Stimulated activated CD8-positive, alpha-beta memory T cell treated with anti-CD3 and anti-CD28 coated beads, Interleukin-2, amount 100 ng/mL, for 1 hour (primary cell): ENCODE measurements around the gene EHD2.
"Not testable (repeated sequence)": the region's sequence is repeated elsewhere in the genome, so short reads cannot be mapped to it uniquely, and the experiment has no call there.

Experiments
- DNase-seq, 2 donors: peaks; one replicate each; pipeline ENCODE4 v3.0.0-alpha.2; 2020; ENCODE audit warnings: low read depth in 2 of 2

EHD2 gene

GRCh38 chr19:47749326-47749725 lies 36.1 kb downstream of the EHD2 start:
- no peak for DNase-seq

DNA sequence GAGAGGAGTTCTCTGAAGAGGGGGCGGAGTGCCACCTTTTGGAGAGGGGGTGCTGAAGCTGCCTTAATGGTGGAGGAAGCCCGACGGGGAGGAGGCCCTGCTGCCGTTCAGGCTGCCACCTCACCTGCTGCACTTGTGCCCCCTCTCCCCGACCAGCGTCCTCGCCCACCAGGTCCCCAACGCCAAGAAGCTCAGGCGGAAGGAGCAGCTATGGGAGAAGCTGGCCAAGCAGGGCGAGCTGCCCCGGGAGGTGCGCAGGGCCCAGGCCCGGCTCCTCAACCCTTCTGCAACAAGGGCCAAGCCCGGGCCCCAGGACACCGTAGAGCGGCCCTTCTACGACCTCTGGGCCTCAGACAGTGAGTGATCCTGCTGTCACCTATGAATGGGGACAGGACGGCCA lies 37.5 kb downstream of the EHD2 start:
- DNase-seq = no peak

DNA sequence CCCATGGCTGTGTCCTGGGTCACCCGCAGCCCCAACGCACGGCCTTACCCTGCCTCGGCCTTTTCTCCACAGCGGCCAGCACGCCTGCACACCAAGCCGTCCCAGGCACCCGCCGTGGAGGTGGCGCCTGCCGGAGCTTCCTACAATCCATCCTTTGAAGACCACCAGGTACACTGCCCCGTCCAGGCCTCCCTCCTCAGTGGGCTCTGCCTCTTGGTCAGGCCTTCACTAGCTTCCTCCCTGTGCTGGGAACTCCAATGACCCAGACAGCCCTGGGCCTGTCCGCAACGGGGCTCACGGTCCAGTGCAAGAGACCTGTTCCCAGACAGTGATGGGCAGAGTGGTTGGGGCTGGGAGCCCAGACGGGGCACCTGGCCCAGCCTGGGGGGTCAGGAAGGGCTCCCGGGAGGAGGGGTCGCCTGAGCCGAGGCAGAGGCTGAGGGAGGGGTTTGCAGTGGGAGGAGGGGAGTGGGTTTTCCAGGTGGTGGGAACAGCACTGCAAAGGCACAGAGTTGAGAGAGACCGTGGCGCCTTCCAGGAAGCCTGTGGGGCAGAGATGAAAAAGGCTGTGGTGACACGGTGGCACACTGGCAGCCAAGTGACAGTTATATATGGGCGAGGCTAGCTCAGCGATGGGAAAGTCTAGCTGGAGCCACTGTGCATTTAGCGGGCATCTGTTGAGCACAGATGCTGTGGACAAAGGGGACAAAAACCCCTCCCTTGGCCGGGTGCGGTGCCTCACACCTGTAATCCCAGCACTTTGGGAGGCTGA lies 39.4 kb downstream of the EHD2 start:
- DNase-seq = no peak

DNA sequence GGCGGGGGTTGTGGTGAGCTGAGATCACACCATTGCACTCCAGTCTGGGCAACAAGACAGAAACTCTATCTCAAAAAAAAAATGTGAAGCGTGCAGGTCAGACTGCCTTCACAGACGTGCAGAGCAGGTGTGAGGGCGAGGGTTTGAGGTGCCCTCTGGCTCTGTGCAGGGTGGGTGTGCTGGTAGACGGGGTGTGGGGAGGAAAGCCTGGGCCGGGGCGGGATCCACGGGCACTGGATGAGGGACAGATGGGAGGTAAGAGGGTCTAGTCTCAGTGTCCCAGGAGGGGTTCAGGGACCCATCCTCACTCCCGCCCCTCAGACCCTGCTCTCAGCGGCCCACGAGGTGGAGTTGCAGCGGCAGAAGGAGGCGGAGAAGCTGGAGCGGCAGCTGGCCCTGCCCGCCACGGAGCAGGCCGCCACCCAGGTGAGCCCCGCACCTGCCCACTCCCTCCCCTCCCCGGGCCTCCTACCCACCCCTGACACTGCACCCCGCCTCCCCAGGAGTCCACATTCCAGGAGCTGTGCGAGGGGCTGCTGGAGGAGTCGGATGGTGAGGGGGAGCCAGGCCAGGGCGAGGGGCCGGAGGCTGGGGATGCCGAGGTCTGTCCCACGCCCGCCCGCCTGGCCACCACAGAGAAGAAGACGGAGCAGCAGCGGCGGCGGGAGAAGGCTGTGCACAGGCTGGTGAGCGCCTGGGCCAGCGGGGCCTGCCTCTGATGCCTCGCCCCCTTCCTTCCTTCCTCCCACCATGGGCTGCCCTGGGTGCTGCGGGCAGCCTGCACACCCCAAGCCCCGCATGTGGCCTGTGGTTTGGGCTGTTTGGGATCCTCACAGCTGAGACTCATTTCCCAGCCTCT lies 41.2 kb downstream of the EHD2 start:
- no peak for DNase-seq

DNA sequence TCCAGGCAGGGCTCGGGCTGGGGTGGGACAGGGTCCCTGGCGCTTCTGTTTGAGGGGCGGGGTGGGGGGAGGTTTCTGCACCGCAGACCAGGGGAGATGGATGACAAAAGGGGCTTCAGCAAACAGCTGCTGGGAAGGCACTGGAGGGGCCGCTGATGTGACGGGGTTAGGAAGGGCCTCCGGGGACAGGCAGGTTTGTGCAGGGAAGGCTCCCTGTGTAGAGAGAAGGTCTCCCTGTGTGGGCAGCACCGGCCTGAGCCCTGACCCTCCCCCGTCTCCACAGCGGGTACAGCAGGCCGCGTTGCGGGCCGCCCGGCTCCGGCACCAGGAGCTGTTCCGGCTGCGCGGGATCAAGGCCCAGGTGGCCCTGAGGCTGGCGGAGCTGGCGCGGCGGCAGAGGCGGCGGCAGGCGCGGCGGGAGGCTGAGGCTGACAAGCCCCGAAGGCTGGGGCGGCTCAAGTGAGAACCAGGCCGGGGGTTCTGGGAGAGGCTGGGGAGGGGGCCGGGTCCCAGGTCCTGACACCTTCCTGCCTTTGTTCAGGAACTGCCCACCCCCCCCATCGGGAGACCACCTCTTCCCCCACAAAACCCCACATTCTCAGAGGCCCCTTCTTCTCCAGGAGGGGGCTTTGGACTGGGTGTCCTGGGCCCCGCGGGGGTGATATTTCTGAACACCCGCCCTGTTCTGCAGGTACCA lies 42.0 kb downstream of the EHD2 start:
- no peak for DNase-seq

DNA sequence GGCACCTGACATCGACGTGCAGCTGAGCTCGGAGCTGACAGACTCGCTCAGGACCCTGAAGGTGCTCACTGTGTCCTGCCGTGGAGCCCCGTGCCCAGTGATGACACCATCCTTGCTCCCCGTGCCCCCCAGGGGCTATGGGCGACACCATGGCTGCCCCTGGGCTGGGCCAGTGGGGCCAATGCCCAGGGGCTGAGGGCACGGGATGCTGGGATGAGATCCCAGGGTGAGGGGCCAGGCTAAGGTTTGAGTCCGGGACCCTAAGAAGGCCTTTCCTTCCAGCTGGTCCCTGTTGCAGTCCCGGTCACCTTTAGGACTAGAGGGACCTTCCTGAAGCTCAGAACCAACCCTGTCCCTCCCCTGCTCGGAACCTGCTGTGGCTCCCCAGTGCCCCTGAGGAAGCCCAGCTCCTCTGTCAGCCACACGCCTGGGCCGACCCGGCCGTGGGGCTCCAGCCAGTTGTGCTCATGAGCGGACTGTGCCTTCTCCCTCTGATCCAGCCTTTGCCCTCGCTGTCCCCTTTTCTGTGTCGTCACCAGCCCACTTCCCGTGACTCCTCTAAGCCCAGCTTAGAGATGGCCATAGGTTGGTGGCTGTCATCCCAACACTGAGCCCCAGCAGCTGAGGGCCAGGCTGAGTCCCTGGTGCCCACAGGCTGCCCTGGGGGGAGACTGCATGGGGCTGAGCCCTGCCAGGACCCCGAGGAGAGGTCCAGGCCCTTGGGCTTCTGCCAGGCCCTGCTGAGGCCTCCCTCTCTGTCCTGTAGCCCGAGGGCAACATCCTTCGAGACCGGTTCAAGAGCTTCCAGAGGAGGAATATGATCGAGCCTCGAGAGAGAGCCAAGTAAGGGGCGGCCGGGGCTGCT lies 42.8 kb downstream of the EHD2 start:
- no peak for DNase-seq

- no peak for DNase-seq
Measured at GRCh38 chr19:47756627-47756929, 43.4 kb downstream of the EHD2 start.

- DNase-seq = no peak
Measured at GRCh38 chr19:47756953-47757608, 43.9 kb downstream of the EHD2 start.

GRCh38 chr19:47757617-47758442 lies 44.6 kb downstream of the EHD2 start:
- DNase-seq = no peak

- DNase-seq = no peak
Measured at GRCh38 chr19:47758443-47758804, 45.2 kb downstream of the EHD2 start.

DNA sequence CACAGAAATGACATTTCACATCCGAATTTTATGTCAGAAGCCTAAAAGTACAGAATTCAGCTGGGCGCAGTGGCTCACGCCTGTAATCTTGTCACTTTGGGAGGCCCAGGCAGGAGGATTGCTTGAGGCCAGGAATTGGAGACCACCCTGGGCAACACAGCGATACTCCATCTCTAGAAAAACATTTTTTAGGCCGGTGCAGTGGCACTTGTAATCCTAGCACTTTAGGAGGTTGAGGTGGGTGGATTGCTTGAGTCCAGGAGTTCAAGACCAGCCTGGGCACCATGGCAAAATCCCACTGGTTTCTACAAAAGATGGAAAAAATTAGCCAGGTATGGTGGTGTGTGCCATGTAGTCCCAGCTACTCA lies 47.4 kb downstream of the EHD2 start:
- DNase-seq = no peak

GRCh38 chr19:47761566-47761965 lies 48.3 kb downstream of the EHD2 start:
- DNase-seq = no peak

DNA sequence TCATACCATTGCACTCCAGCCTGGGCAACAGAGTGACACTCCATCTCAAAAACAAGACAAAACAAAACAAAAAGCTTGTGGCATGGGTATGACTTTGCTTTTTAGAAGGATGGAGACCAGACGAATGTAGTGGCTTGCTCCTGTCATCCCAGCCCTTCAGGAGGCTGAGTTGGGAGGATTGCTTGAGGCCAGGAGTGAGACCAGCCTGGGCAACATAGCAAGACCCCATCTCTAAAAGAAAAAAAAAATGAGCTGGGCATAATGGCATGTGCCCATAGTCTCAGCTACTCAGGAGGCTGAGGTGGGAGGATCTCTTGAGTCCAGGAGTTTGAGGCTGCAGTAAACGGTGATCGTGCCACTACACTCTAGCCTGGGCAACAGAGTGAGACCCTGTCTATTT lies 48.9 kb downstream of the EHD2 start:
- no peak for DNase-seq

DNA sequence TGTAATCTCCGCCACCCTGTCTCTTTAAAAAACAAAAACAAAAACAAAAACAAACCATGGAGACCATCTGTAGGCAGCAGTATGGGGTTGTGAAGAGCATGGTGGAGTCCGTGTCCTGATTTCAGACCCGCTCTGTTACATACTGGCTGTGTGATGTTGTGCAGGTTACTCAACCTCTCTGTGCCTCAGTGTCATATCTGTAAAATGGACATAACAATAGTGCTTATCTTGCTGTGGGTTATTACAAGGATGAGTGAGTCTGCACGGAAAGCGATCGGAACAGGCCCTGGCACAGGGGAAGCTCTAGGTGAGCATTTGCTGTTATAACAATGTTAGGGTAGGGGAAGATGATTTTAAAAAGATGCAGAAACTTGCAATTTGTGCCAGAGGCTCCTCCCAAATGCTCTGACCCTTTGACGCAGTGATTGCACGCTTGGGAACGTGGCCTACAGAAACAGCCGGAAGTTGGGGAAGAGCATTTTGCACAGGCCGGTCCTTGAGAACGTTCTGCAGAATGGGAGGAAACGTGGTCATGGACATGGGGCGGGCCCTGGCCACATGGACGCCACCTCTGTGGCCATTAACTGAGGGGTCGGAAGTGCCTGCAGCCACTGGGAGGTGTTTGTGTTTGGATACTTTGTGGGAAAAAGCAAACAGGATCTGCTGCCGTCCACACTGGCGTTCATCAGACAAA lies 49.5 kb downstream of the EHD2 start:
- no peak for DNase-seq

GRCh38 chr19:47764705-47765104 lies 51.5 kb downstream of the EHD2 start:
- not testable (repeated sequence) for DNase-seq

- peak in 1 of 2 donors; percentile 15 for DNase-seq
Measured at GRCh38 chr19:47765523-47766358, 52.5 kb downstream of the EHD2 start.

DNA sequence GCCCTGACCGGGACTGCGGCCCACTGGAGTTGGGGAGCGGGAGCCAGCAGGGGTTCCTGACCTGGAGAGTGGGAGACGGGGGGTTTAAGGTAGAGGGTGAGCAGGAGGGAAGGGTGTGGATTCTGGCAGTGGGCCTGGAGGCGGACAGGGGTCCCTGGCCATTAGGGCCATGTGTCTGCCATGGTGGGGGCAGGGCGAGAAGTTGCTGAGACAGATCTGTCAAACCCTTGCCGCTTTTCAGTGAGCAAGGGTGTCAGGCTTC lies 53.1 kb downstream of the EHD2 start:
- no peak for DNase-seq

- DNase-seq = no peak
Measured at GRCh38 chr19:47766670-47767069, 53.4 kb downstream of the EHD2 start.

- no peak for DNase-seq
Measured at GRCh38 chr19:47767349-47767748, 54.1 kb downstream of the EHD2 start.
